Retina (tissue), 1 donor: Measurements from ENCODE around the gene CAPN1.

ENCODE experiments used
- DNase-seq: peaks from one replicate; pipeline ENCODE4 v3.0.0-alpha.2; 2016

CAPN1 gene

GRCh38 chr11:65204646-65205601 is 23.2 kb downstream of the CAPN1 start:
- peak; percentile 84 for DNase-seq

DNA sequence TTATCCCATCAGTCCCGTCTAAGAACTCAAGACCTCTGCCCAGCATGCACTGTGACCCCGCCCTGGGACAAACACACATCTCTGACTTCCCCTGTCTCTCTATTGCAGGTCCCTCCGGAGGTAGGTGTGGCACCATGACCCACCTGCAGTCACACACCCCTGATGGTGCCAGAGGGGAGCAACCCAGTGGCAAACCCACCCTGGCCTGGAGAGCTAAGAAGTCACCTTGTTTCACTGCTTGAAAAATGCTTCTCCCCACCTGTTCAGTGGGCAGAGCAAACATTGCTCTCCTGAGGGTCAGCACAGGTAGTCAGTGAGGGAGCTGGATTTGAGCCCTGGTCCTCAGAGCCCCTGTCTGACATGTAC is 23.9 kb downstream of the CAPN1 start:
- DNase-seq = no peak

DNA sequence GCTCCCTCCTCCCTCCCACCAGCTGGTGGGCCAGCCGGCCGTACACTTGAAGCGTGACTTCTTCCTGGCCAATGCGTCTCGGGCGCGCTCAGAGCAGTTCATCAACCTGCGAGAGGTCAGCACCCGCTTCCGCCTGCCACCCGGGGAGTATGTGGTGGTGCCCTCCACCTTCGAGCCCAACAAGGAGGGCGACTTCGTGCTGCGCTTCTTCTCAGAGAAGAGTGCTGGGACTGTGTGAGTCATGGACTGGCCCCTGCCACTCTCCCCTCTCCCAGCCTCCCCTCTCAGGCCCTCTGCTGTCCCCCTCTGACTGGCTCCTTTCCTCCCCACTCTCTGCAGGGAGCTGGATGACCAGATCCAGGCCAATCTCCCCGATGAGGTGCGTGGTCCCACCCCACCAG is 24.7 kb downstream of the CAPN1 start:
- DNase-seq = no peak

DNA sequence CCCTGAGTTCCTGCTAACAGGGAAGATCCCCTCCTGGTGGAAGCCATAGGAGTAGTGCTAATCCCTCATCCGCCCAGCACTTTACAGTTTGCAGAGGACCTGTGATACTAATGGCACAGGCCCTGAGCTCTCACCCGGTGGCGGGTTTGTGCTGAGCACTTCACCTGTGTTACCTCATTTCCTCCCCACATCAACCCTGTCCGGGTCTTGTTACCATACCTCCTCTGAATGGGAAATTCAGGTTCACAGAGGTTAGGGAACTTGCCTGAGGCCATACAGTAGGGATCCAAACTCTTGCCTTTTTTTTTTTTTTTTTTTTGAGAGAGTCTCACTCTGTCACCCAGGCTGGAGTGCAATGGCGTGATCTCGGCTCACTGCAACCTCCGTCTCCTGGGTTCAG is 25.2 kb downstream of the CAPN1 start:
- no peak for DNase-seq

- no peak for DNase-seq
These were observed 26.4 kb downstream of the CAPN1 start for GRCh38 chr11:65207918-65208784.

GRCh38 chr11:65208785-65209710 is 27.3 kb downstream of the CAPN1 start:
- DNase-seq = no peak

DNA sequence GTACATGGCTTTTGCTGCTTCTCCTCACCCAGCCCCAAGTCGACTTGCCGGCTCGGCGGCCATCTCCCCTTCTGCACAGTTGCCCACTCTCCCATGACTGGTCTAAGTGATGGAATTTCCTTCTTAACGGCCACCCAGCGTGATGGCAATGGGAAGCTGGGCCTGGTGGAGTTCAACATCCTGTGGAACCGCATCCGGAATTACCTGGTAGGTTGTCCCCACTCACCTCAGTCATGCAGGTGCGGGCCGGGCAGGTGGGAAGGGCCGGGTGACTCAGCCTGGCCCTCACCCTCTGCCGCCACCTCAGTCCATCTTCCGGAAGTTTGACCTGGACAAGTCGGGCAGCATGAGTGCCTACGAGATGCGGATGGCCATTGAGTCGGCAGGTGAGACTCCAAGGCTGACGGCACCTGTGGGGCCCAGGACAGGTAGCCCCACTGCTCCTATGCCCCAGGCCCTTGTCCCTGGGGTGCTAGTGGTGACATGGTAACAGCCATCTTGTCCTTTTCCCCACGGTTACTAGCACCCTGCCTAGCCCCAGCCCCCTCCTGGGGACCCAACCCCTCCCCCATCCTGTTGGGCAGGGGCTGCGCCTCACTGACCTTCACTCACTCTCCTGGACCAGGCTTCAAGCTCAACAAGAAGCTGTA is 28.1 kb downstream of the CAPN1 start:
- DNase-seq = no peak

DNA sequence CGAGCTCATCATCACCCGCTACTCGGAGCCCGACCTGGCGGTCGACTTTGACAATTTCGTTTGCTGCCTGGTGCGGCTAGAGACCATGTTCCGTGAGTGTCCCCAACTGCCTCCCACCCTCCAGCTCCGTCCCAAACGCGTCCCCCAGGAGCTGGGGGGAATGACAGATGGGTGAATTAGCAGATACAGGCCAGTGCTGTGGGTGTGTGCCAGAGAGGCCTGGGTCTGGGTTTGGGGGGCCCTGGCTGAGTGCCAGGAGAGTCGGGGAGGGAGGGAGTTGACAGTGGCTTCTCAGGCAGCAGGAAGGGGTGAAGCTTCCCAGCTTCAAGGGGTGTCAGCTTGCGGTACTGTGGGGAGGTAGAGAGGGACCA is 28.6 kb downstream of the CAPN1 start:
- no peak for DNase-seq

DNA sequence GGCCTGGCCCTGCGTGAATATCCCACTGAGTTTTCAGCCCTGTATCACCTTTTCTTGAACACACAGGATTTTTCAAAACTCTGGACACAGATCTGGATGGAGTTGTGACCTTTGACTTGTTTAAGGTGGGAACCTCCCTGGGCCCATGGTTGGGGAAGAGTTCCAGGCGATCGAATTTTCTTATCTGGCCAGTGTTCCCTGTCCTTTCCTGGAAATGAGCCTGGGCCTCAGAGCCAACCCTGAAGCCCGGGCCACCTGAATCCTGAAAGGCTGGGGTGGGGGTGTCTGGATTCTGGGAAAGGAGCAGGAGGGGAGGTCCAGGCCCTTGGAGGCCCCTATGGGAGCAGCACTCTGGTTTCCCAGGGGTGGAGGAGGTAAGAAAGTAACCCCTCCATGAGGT is 29.0 kb downstream of the CAPN1 start:
- no peak for DNase-seq

- DNase-seq = no peak
These were observed 29.8 kb downstream of the CAPN1 start for GRCh38 chr11:65211293-65212105.

DNA sequence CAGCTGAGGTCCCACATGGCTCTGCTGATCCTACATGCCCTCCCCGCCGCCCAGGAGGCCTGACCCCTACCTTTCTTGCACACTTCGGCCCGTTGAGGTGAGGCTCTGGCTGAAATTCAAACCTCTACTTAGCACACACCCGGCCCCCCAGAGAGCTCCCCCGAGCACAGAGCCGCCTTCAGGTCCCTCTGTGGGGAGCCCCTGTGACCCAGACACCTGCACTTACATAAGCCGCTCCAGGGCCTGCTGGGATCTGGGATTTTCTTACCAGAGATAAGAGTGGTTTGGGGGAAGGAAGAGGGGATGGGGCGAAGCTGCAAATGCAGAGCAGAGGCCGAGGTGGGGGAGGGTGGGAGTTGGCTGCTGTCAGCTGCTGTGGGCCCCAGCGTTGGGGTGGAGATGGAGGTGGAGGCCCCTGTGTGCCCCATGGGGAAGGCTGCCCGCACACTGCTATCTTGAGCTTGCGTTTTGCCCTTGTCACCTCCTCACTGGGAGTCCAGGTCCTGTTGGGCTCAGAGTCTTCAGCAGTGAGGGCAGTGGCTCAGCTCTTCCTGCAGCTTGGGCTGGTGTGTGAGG is 30.6 kb downstream of the CAPN1 start:
- DNase-seq = no peak

- DNase-seq = no peak
These were observed 31.8 kb downstream of the CAPN1 start for GRCh38 chr11:65213322-65214211.

DNA sequence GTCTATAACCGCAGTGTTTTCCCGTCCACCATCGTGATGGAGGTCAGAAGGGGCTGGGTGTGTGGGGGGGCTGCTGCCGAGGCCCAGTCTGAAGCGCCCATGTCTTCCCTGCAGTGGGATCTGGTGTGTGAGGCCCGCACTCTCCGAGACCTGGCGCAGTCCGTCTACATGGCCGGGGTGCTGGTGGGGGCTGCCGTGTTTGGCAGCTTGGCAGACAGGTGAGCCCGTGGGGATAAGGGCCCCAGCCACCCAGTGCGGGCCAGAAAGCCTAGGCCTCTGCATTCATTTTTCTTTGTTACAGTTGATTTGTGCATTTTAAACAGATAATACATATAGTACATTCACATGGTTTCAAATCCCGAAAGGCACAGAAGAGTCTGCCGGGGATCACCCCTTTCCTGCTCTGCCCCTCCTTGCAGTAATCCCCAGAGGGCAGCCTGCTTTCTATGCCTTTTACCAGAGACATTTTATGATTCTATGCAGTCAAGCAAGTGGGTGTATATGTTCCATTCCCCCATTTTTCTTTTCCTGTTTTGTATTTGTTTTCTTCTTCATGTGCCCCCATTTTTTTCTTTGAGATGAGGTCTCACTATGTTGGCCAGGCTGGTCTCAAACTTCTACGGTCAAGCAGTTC is 32.6 kb downstream of the CAPN1 start:
- DNase-seq = no peak

DNA sequence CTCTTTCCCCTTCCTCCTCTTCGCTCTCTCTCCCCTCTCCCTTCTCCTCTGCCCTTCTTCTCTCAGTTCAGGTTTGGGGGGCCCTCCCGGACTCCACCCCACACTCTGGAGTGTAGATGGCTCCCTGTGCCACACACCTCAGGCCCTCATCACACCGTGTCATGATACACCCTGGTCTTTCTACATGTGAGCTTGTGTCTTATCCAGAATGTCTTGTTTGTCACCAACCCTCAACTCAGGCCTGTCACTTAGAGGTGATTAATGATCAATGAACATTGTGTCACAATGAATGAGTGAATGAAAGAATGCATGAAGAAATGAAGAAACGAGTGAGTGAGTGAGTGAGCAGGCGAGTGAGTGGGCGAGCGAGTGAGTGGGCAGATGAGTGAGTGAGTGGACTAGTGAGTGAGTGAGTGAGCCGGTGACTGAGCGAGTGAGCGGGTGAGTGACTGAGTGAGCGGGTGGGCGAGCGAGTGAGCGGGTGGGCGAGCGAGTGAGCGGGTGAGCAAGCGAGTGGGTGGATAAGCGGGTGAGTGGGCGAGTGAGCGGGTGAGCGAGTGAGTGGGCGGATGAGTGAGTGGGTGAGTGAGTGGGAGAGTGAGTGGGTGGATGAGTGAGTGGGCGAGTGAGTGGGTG is 33.8 kb downstream of the CAPN1 start:
- DNase-seq = no peak

- no peak for DNase-seq
These were observed 35.1 kb downstream of the CAPN1 start for GRCh38 chr11:65216830-65217229.

GRCh38 chr11:65217441-65218423 is 36.0 kb downstream of the CAPN1 start:
- DNase-seq = no peak

- DNase-seq = no peak
These were observed 36.7 kb downstream of the CAPN1 start for GRCh38 chr11:65218446-65218845.

DNA sequence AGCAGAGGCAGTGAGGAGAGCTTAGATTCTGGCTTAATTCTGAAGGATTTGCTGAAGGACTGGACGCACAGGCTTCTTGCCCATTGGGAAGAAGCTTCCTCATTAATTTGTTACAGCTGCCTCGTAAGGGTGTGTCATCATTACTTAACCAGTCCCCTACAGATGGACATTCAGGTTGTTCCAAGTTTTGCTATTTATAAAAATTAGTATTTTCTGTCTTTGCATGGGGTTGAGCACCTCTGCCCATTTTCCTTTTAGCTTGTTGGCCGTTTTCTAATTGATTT is 38.1 kb downstream of the CAPN1 start:
- DNase-seq = no peak
